LoVo (cell line): ENCODE results near the gene ZFYVE27.
A peak's percentile ranks its signal among the peaks of the same experiment; 100 is the strongest.

Source experiments
- DNase-seq: peaks from one replicate; pipeline ENCODE4 v3.0.0-alpha.2; 2016; ENCODE audit warnings: low spot score

The ZFYVE27 gene

GRCh38 chr10:97744405-97745035 lies 7.6 kb downstream of the ZFYVE27 start:
- no peak for DNase-seq

DNA sequence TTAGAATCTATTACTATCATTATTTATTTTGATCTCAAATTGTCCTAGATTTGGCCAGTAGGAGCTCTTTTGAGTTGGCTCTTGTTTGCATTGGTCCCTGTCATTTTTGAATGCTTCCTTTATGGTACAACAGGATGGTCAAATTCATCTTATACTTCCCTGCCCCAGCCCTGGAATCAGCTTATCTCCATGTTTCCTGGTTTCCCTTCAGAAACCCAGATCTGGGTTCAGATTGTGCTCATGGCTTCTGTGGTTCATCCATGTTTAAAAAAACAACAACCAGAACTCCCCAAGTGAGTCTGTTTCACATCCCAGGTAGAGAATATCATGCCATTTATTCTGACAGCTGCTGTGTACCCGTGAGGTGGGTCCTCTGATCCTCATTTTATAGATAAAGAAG lies 10.6 kb downstream of the ZFYVE27 start:
- no peak for DNase-seq

DNA sequence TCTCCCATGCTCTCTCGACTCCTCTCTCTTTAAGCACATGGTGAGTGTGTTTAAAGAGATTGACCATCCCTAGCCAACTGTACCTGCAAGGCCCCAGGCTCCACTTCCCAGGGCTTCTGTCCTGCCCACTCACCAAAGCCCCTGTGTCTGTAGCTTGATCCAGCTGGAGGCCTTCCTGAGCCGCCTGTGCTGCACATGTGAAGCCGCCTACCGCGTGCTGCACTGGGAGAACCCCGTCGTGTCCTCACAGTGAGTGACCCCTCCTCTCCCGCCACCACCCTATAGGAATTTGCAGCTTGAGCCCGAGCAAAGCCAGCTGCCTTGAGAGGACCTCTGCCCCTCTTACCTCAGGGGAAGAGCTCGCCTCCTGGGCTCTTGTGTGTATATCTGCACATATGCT lies 11.2 kb downstream of the ZFYVE27 start:
- no peak for DNase-seq

DNA sequence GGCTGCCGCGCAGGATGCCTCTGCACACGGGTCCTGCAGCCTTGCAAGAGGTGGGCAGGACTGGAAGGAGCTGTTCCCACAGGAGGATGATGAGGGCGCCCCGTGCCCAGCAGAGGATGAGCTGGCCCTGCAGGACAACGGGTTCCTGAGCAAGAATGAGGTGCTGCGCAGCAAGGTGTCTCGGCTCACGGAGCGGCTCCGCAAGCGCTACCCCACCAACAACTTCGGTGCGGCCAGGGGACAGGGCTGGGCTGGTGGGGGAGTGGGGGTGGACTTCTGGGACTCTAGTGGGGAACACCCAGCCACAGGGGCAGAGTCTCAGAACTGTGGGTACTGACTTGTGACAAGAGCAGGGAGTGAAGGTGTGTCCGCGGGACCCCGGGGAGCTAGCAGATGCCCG lies 16.0 kb downstream of the ZFYVE27 start:
- no peak for DNase-seq

- no peak for DNase-seq
Measured at GRCh38 chr10:97754726-97755125, 17.8 kb downstream of the ZFYVE27 start.

GRCh38 chr10:97755718-97756117 lies 18.8 kb downstream of the ZFYVE27 start:
- DNase-seq: no peak

GRCh38 chr10:97757471-97757870 lies 20.5 kb downstream of the ZFYVE27 start:
- no peak for DNase-seq

- peak; percentile 40 for DNase-seq
Measured at GRCh38 chr10:97759158-97759887, 22.4 kb downstream of the ZFYVE27 start.

- DNase-seq: no peak
Measured at GRCh38 chr10:97759946-97760345, 23.0 kb downstream of the ZFYVE27 start.

GRCh38 chr10:97760461-97761257 lies 23.7 kb downstream of the ZFYVE27 start:
- no peak for DNase-seq

DNA sequence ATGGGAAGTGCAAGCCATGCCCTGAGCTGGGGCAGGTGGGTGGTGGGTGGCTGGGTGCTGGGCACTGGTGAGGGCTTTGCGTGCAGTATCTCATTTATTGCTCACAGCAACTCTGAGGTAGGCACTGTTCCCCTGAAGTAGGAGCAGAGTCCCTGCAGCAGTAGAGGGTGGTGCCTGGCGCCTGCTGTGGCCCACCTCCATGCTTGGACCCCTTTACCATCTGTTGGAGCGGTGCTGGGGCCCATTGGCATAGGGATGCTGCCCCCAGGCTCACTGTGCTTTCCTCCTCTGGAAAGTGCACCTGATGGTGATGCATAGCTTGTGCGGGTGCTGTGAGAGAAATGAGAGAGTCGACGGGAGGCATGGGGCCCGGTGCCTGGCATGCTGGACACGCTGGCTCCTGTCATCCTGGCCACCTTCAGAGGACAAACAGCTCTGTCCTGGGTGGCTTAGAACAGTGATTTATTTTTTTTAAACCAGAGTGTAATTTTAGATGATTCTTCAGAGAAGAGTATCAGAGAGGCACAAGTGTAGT lies 24.5 kb downstream of the ZFYVE27 start:
- DNase-seq: no peak

- no peak for DNase-seq
Measured at GRCh38 chr10:97762056-97762455, 25.1 kb downstream of the ZFYVE27 start.

GRCh38 chr10:97762816-97763215 lies 25.9 kb downstream of the ZFYVE27 start:
- DNase-seq: no peak

- DNase-seq: no peak
Measured at GRCh38 chr10:97763411-97763810, 26.5 kb downstream of the ZFYVE27 start.

DNA sequence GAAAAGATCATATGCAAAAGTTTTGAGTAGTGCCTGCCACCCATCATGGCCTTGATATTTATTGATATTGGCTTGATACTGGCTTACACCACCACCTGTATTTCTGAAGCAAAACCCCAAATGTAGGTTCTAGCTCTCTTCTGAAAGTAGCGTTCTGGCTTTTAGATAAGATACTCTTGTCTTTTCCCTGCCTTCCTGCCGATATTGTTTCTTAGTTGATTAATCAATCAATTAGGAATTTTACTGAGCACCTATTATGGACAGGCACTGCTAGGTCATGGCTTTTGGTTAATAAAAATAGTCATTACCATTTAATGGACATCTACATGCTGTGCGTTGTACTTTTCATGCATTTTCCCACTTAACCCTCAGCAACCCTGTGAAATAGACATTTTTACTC lies 27.0 kb downstream of the ZFYVE27 start:
- DNase-seq: no peak

DNA sequence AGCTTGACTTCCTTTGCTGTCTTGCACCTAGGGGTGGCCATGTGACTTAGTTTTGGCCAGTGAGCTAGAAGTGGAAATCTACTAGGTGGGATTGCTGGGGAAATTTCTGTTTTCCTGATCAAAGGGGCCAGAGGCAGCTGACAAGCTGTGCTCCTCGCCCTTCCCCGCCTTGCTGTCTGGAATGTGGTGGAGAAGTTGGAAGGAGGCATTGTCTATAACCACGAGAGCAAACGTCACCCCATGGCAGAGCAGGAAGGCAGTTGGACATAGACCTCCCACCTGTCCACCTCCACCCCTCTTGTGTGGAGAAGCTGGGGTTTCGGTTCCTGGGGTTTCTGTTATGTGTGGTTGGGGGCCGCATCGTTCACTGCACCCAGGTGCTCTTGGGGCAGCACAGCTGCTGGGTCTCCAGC lies 27.6 kb downstream of the ZFYVE27 start:
- peak; percentile 7 for DNase-seq

- DNase-seq: no peak
Measured at GRCh38 chr10:97765201-97765600, 28.3 kb downstream of the ZFYVE27 start.

- DNase-seq: no peak
Measured at GRCh38 chr10:97766106-97766810, 29.3 kb downstream of the ZFYVE27 start.

- no peak for DNase-seq
Measured at GRCh38 chr10:97766996-97767924, 30.3 kb downstream of the ZFYVE27 start.

DNA sequence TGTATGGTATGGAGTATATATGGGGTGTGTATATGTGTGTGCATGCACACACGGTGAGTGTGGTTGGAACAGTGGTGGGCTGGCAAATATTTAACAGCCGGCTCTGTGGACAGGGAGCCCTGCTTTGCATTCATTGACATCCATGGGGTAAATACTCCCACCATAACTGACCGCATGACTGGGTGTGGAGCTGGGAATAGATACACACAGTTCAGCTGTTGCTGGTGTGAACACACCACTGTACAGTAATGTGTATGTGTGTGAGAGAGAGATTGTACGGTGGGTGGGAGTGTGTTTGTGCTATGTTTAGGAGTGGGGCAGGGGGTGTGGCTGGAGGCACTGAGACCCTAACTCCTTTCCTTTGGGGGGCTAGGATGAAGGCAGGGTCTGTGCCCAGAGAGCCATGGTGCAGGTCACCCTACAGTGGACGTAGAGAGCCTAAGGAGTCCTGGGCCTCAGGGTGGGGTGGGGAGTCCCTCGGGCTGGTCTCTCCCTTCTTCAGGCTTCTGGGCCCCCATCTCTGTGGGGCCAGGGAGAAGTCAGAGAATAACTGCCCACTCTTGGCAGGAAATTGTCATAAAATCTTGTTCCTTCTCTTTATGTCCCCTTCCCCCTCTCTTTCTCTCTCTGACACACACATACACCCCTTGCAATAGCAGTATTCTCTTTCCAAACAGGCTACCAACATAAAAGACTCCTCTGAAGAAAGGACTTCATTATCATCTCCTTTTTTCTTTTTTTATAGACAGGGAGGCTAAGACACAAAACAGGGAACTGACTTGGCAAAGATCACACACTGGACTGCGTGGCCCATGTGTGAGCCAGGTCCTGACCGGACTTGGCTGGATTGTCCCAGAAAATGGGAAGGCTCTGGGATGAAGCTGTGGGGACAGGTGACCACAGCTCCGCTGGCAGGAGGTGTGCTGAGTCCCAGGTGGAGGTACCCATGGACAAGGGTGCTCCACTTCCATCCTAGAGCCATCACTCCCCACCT lies 31.7 kb downstream of the ZFYVE27 start:
- no peak for DNase-seq
